NCI-H345 (cell line): ENCODE data around the gene CNOT6L.
"Not testable (repeated sequence)": the region's sequence is repeated elsewhere in the genome, so short reads cannot be mapped to it uniquely, and the experiment has no call there.

ENCODE experiments used
- DNase-seq: peaks from one replicate; lab custom pipeline; 2025; lab: John Stamatoyannopoulos, UW

Gene CNOT6L

GRCh38 chr4:77782102-77782835 lies 36.9 kb downstream of the CNOT6L start:
- no peak for DNase-seq

- DNase-seq = not testable (repeated sequence)
Observed at GRCh38 chr4:77780762-77781161, 38.4 kb downstream of the CNOT6L start.

- DNase-seq = no peak
Observed at GRCh38 chr4:77777135-77777807, 41.9 kb downstream of the CNOT6L start.

GRCh38 chr4:77776182-77777134 lies 42.7 kb downstream of the CNOT6L start:
- DNase-seq = no peak

- DNase-seq = no peak
Observed at GRCh38 chr4:77773101-77773500, 46.1 kb downstream of the CNOT6L start.

GRCh38 chr4:77771566-77771965 lies 47.6 kb downstream of the CNOT6L start:
- DNase-seq = no peak

GRCh38 chr4:77765720-77766119 lies 53.4 kb downstream of the CNOT6L start:
- no peak for DNase-seq

- no peak for DNase-seq
Observed at GRCh38 chr4:77762531-77762930, 56.6 kb downstream of the CNOT6L start.

- no peak for DNase-seq
Observed at GRCh38 chr4:77761595-77761994, 57.6 kb downstream of the CNOT6L start.

- DNase-seq = no peak
Observed at GRCh38 chr4:77758804-77759203, 60.4 kb downstream of the CNOT6L start.

- DNase-seq = no peak
Observed at GRCh38 chr4:77751764-77752163, 67.4 kb downstream of the CNOT6L start.

GRCh38 chr4:77745792-77746191 lies 73.4 kb downstream of the CNOT6L start:
- no peak for DNase-seq

- no peak for DNase-seq
Observed at GRCh38 chr4:77742054-77742453, 77.1 kb downstream of the CNOT6L start.

GRCh38 chr4:77740480-77740879 lies 78.7 kb downstream of the CNOT6L start:
- DNase-seq = no peak

- DNase-seq = no peak
Observed at GRCh38 chr4:77734928-77735327, 84.2 kb downstream of the CNOT6L start.

GRCh38 chr4:77731656-77732055 lies 87.5 kb downstream of the CNOT6L start:
- no peak for DNase-seq

GRCh38 chr4:77728420-77728819 lies 90.7 kb downstream of the CNOT6L start:
- DNase-seq = no peak

GRCh38 chr4:77721073-77721472 lies 98.1 kb downstream of the CNOT6L start:
- DNase-seq = no peak

- not testable (repeated sequence) for DNase-seq
Observed at GRCh38 chr4:77718500-77718899, 100.7 kb downstream of the CNOT6L start.

GRCh38 chr4:77715414-77716290 lies 103.5 kb downstream of the CNOT6L start:
- DNase-seq = no peak

- no peak for DNase-seq
Observed at GRCh38 chr4:77714514-77714913, 104.7 kb downstream of the CNOT6L start.

GRCh38 chr4:77713884-77714283 lies 105.3 kb downstream of the CNOT6L start:
- no peak for DNase-seq
